WI38 (cell line): ENCODE data around the gene IRF2BP1.

ENCODE experiments used
- H3K4me3 ChIP-seq: 2 replicates; pipeline ENCODE4 v1.5.1; 2011; ENCODE audit warnings: low read depth, mild to moderate bottlenecking, control low read depth, low read length
- CTCF ChIP-seq: IDR thresholded peaks from 2 replicates; pipeline ENCODE4 v1.5.1; 2012; ENCODE audit warnings: low read depth, mild to moderate bottlenecking, control low read depth, low read length

Gene IRF2BP1

GRCh38 chr19:45883881-45884681 lies 1.9 kb downstream of the IRF2BP1 start:
- no peak overlapping the region for H3K4me3 ChIP-seq
- TF ChIP-seq CTCF = no peak

GRCh38 chr19:45883586-45883880 lies 2.4 kb downstream of the IRF2BP1 start:
- no peak overlapping the region for H3K4me3 ChIP-seq
- TF ChIP-seq CTCF = no peak

GRCh38 chr19:45882652-45883585 lies 3.0 kb downstream of the IRF2BP1 start:
- no peak overlapping the region for H3K4me3 ChIP-seq
- peak; percentile 95 for TF ChIP-seq CTCF

GRCh38 chr19:45881909-45882528 lies 3.9 kb downstream of the IRF2BP1 start:
- TF ChIP-seq CTCF = no peak
- H3K4me3 ChIP-seq = no peak overlapping the region

GRCh38 chr19:45881082-45881908 lies 4.6 kb downstream of the IRF2BP1 start:
- TF ChIP-seq CTCF = no peak

GRCh38 chr19:45879971-45880370 lies 6.0 kb downstream of the IRF2BP1 start:
- no peak for TF ChIP-seq CTCF
- no peak overlapping the region for H3K4me3 ChIP-seq

More at GRCh38 chr19:45881082-45881908, 4.6 kb downstream of the IRF2BP1 start:
- no peak overlapping the region for H3K4me3 ChIP-seq
